Activated naive CD8-positive, alpha-beta T cell (primary cell): ENCODE measurements around the gene ASZ1.

Source experiments
- H3K27ac Mint-ChIP-seq: one replicate; pipeline ENCODE4 v1.8.0; 2021; ENCODE audit warnings: mixed read lengths
- H3K27me3 Mint-ChIP-seq: one replicate; pipeline ENCODE4 v1.8.0; 2021; ENCODE audit warnings: mixed read lengths
- H3K36me3 Mint-ChIP-seq: one replicate; pipeline ENCODE4 v1.8.0; 2021; ENCODE audit warnings: mixed read lengths
- H3K4me1 Mint-ChIP-seq: one replicate; pipeline ENCODE4 v1.8.0; 2021; ENCODE audit warnings: low read depth, mixed read lengths
- H3K4me3 Mint-ChIP-seq: one replicate; pipeline ENCODE4 v1.8.0; 2021; ENCODE audit warnings: mild to moderate bottlenecking, mixed read lengths
- H3K9me3 Mint-ChIP-seq: one replicate; pipeline ENCODE4 v1.8.0; 2021; ENCODE audit warnings: low read depth, mixed read lengths

The ASZ1 gene

DNA sequence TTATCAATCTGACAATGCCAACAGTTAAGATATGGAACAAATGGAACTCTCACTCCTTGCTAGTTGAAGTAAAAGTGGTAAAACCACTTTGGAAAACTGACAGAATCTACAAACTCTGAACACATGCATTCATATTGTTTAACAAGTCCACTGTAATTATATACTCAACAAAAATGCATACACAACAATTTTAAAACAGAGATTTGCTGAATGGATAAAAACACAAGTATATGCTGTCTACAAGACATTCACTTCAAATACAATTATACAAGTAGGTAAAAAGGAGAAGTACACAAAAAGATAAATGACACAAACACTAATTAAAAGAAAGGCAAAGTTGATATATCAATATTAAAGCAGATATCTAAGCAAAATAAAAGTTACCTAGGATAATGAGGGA, 95.3 kb downstream of the ASZ1 start:
- Mint-ChIP-seq H3K36me3 (no peaks in the 10 kb centered on the region), H3K27me3 (peaks cover 4% of the 10 kb centered on the region), H3K27ac (no peak overlapping the region), H3K4me3 (no peak overlapping the region), H3K4me1 (no peaks in the 10 kb centered on the region), H3K9me3 (peaks cover 3% of the 10 kb centered on the region)

DNA sequence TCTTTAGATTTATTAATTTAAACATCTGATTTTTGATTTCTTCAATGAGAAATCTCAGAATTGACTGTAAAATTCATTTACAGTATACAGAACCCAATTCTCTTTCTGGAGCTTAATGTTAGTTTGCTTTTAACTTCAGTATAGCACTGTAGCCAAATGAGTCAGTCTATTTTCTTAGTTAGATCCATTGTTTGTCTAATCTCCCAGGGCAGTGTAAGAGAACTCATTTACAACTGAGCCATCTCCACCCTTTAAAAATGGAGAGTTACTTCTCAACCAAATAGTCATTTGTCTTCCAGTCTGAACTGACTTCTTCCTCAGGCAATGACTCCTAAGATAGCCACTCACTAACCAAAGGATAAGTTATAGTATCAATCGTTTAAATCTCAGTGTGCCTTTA, 101.5 kb downstream of the ASZ1 start:
- H3K36me3 Mint-ChIP-seq, result no peaks in the 10 kb centered on the region
- peaks cover 3% of the 10 kb centered on the region for H3K9me3 Mint-ChIP-seq
- no peak overlapping the region for H3K4me3 Mint-ChIP-seq
- no peak overlapping the region for H3K27ac Mint-ChIP-seq
- no peaks in the 10 kb centered on the region for H3K4me1 Mint-ChIP-seq
- H3K27me3 Mint-ChIP-seq, result peaks cover 37% of the 10 kb centered on the region

DNA sequence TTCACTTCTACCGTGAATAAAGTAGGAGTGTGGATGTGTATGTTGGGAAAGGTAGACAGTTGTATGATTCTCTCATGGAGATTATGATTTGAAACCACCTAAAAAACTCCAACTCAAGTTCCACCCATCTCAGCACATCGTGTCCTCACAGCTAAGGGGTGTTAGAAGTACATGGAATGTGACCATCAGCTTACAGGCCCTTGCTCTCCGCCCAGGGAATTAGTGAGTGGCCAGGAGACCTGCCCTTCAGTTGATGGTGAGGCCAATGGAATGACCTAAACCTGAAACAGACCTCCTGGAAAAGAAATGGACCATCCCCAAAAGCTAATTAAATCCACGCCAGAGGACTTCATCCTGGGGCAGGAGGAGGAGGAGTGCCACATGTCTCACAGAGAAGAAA, 102.3 kb downstream of the ASZ1 start:
- Mint-ChIP-seq H3K4me1 (no peaks in the 10 kb centered on the region), H3K36me3 (no peaks in the 10 kb centered on the region), H3K9me3 (no peaks in the 10 kb centered on the region), H3K4me3 (no peak overlapping the region), H3K27me3 (peaks cover 44% of the 10 kb centered on the region), H3K27ac (no peak overlapping the region)

DNA sequence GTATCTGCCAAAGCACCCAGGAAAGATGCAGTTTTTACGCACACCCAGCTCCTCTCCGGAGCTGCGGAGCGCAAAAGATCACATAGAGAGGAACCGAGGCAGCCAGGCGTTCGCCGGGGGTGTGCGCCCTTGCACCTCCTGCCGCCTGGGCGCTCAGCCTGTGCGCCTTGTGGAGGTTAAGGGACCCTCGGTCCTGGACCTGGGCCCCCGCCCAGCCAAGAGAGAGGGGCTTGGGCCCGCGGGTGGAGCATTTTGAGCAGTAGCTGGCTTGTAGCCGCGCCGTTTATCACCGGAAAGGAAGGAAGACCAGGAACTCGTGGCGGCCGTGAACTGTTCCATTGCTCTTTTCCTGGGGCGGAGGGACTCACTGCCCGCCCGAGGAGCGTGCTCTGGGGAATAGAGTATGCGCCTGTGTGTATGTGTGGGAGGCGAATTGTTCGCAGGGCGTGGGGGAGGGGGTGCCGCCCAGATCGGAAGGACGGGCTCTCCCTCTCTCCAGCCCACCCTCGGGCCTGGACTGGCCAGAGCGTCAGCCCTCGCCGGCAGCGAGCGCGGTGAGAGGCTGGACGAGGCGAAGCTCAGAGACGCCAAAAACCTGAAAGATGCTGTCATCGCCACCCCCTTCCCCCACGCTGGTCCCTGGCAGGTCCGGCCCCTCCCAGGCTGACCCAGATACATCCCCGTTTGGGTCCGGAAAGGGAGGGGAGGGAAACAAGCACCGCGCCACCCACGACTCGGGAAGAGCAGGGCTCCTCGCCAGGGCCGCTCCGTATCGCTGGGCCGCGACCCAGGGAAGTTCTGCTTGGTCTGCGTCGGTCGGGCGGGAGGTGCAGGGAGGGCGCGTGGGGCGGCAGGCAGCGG, 103.2 kb downstream of the ASZ1 start:
- no peak overlapping the region for H3K27ac Mint-ChIP-seq
- H3K4me3 Mint-ChIP-seq, result no peak overlapping the region
- H3K27me3 Mint-ChIP-seq, result peaks cover 46% of the 10 kb centered on the region
- H3K4me1 Mint-ChIP-seq, result no peaks in the 10 kb centered on the region
- no peaks in the 10 kb centered on the region for H3K9me3 Mint-ChIP-seq
- H3K36me3 Mint-ChIP-seq, result no peaks in the 10 kb centered on the region

DNA sequence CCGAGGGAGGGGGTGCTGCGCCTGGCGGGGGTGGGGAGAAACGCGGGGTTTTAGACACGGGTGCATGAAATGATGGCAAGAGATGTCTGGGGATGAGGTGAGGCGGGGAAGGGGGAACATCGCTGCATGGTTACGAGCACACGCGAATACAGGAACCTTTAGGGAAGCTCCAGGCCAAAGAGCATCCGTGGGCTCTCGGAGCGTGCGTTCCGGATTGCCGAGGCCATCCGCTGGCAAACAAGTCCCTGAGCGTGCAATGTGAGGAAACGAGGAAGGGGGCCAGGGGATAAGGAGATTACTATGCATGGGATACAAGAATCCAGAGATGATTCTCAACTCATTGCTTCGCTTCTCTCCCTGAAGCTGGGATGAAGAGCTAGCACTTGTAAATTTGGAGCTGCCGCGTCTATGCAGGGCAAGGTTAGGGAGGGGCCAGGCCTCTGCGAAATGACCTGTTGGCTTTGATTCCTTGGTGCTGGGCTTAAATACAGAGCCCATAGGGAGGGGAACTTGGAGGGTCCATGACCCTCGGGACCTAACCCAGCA, 103.9 kb downstream of the ASZ1 start:
- H3K4me3 Mint-ChIP-seq, result no peak overlapping the region
- H3K27me3 Mint-ChIP-seq, result peaks cover 46% of the 10 kb centered on the region
- H3K4me1 Mint-ChIP-seq, result no peaks in the 10 kb centered on the region
- H3K9me3 Mint-ChIP-seq, result no peaks in the 10 kb centered on the region
- no peak overlapping the region for H3K27ac Mint-ChIP-seq
- H3K36me3 Mint-ChIP-seq, result no peaks in the 10 kb centered on the region

DNA sequence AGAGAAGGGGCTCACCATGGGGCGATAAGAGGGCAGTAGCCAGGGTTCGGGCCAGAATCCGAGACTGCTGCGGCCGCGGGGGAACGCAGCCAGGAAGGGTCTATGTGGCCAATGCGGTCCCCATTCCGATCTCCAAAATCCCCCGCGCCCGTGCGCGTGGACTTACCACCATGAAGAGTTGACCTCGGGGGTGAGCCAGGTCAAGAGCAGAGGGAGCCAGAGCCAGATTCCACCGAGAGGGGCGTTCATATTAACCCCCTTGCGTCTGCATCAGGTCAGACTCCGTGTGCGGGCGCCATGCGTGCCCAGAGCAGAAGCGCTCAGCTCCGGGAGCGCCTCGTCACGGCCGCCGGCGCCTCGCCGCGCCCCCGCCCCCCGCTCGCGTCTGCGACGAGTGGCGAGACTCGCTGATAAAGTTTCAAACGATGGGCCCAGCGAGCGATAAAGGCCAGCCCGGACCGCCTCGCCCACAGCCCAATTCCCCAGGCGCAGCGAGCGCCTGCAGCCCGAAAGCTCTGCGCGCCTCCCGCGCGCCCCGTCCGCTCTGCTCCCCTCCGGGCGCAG, 104.5 kb downstream of the ASZ1 start, which contains the start of gene WNT2:
Gene WNT2, minus strand, starts transcription at position 318 of the 564 bp plus-strand sequence. Its CDS starts 69 bp downstream, at position 249.
- peaks cover 46% of the 10 kb centered on the region for H3K27me3 Mint-ChIP-seq
- H3K4me1 Mint-ChIP-seq, result no peaks in the 10 kb centered on the region
- no peak within 1 kb of the TSS for H3K4me3 Mint-ChIP-seq
- H3K27ac Mint-ChIP-seq, result no peak within 1 kb of the TSS
- H3K9me3 Mint-ChIP-seq, result no peaks in the 10 kb centered on the region
- no peaks in the 10 kb centered on the region for H3K36me3 Mint-ChIP-seq

DNA sequence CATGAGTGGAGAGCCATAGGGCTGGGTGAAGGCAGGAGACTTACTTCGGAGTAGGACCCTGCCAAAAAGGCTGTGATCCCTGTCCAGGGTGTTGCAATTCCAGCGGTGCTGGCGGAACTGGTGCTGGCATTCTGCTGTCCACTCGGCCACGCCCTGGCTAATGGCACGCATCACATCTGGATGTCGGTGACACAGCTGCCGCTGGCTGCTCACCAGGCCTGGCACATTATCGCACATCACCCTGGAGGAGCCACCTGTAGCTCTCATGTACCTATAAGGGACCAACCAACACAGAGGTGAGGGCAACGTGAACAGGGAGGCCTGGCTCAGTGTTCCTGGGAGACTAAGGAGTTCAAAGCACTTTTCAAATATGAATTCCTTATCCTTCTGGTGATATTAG, 106.8 kb downstream of the ASZ1 start:
- Mint-ChIP-seq H3K27me3 (peaks cover 38% of the 10 kb centered on the region), H3K4me3 (no peak overlapping the region), H3K27ac (no peak overlapping the region), H3K36me3 (no peaks in the 10 kb centered on the region), H3K9me3 (no peaks in the 10 kb centered on the region), H3K4me1 (no peaks in the 10 kb centered on the region)

DNA sequence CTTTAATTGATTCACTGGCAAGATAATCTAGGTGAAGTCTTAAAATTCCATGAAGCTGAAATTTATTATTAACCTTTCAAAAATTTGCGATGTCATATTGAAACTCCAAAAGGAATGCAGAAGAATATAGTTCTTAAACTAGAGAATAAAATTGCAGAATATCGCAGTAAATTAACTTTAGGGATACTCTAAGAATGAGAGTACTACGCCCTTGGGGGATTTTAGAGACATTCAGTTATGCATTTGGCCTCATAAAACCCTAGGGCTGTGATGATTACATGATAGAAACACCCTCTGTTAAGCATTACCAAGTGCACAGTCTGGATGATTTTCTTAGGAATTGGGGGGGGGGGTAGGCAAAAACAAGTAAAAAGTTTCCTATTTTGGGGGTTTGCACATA, 108.1 kb downstream of the ASZ1 start:
- H3K27me3 Mint-ChIP-seq, result peaks cover 31% of the 10 kb centered on the region
- H3K4me1 Mint-ChIP-seq, result no peaks in the 10 kb centered on the region
- no peak overlapping the region for H3K27ac Mint-ChIP-seq
- no peaks in the 10 kb centered on the region for H3K9me3 Mint-ChIP-seq
- no peak overlapping the region for H3K4me3 Mint-ChIP-seq
- no peaks in the 10 kb centered on the region for H3K36me3 Mint-ChIP-seq

DNA sequence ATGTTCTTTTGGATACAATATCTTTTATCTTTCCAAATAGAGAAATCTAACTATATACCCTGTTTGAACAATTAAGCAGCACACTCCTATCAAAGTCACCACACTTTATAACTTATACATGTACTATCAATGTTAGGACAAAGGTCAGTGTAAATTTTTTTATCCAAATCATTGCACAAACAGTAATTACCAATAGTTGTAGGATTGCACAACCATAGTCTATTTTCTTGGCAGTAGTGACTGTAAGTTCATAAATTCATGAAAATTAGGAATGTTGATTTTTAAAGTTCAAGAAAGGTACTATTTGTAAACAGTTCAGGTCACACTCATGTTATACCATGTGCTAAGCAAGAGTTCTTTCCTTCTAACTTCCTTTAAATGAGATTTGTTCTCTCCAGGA, 113.7 kb downstream of the ASZ1 start:
- Mint-ChIP-seq H3K4me1 (no peaks in the 10 kb centered on the region), H3K9me3 (no peaks in the 10 kb centered on the region), H3K27ac (no peak overlapping the region), H3K27me3 (no peaks in the 10 kb centered on the region), H3K36me3 (no peaks in the 10 kb centered on the region), H3K4me3 (no peak overlapping the region)
